Breast epithelium (tissue), 4 donors: ENCODE measurements around the gene OR10A2. TPM values are rescaled to one million over a fixed set of nuclear protein-coding genes. Genes with fewer than 3 reads are reported as not detected.
"Not testable (repeated sequence)": the region's sequence is repeated elsewhere in the genome, so short reads cannot be mapped to it uniquely, and the experiment has no call there.

ENCODE experiments used
- DNase-seq, 2 donors: peaks; one replicate each; pipeline ENCODE4 v3.0.0-alpha.2; 2019; ENCODE audit warnings: low spot score in 2 of 2
- H3K27ac ChIP-seq, 2 donors: fragments of 200-600 bp; sonication (generic) in 1 of 2; one replicate each; pipeline ENCODE4 v1.5.1; 2016 to 2019; ENCODE audit warnings: mild to moderate bottlenecking in 1 of 2
- H3K27me3 ChIP-seq, 2 donors: fragments of 200-600 bp; sonication (generic) in 1 of 2; one replicate each; pipeline versions ENCODE4 v1.5.1 to v1.6.0; 2017 to 2019; ENCODE audit warnings: control low read depth in 1 of 2, mild to moderate bottlenecking in 1 of 2
- H3K36me3 ChIP-seq: fragments of 200-600 bp; one replicate; pipeline ENCODE4 v1.5.1; 2019
- H3K4me1 ChIP-seq, 2 donors: fragments of 200-600 bp; sonication (generic); one replicate each; pipeline ENCODE4 v1.5.1; 2016 to 2019; ENCODE audit warnings: control low read depth in 1 of 2
- H3K4me3 ChIP-seq, 3 donors: fragments of 200-600 bp; sonication (generic); 1 replicate in 2 of 3; 2 replicates in 1 of 3; pipeline ENCODE4 v1.5.1; 2016 to 2019; ENCODE audit warnings: mild to moderate bottlenecking in 3 of 3, moderate library complexity in 2 of 3
- H3K9me3 ChIP-seq, 2 donors: fragments of 200-600 bp; sonication (generic) in 1 of 2; one replicate each; pipeline ENCODE4 v1.5.1; 2016 to 2019; ENCODE audit warnings: control low read depth in 1 of 2
- CTCF ChIP-seq, 3 donors: fragments of 450-650 bp; IDR thresholded peaks; one replicate each; pipeline ENCODE4 v1.5.1; 2016 to 2017; ENCODE audit warnings: antibody characterized with exemption in 3 of 3, mild to moderate bottlenecking in 3 of 3, moderate library complexity in 3 of 3
- POLR2A ChIP-seq: fragments of 450-650 bp; IDR thresholded peaks from one replicate; pipeline ENCODE4 v1.6.1; 2016; ENCODE audit warnings: antibody characterized with exemption, mild to moderate bottlenecking, moderate library complexity
- POLR2AphosphoS5 ChIP-seq, 3 donors: sonication (generic); formaldehyde crosslinking; IDR thresholded peaks; one replicate each; pipeline ENCODE4 v1.6.1; 2017; ENCODE audit warnings: antibody characterized with exemption in 3 of 3
- intact Hi-C: fragments of 100-400 bp; cut with DNase I; formaldehyde crosslinking; loops from one replicate; pipeline ENCODE4 v1.15.1; 2023; ENCODE audit warnings: low total_unique reads
- total RNA-seq, 3 donors: library from RNA; depleted of rRNA; stranded (reverse); fragments of >200 nt; gene quantifications; one replicate each; pipeline ENCODE4 v1.1.0, GENCODE V29; 2016

Gene OR10A2
- total RNA-seq, 3 donors from 2014 or later: not detected

GRCh38 chr11:6882751-6883150 is 19.9 kb downstream of the OR10A2 start:
- Histone ChIP-seq H3K27me3 (no peaks in the 10 kb centered on the region), H3K36me3 (no peaks in the 10 kb centered on the region), H3K9me3 (no peaks in the 10 kb centered on the region), H3K27ac (no peak overlapping the region), H3K4me3 (no peak overlapping the region), H3K4me1 (no peaks in the 10 kb centered on the region)
- intact Hi-C loops: no loop called here
- TF ChIP-seq POLR2AphosphoS5 (IDR thresholded peaks at IDR 0.05) (no peak), CTCF (IDR thresholded peaks at IDR 0.05) (no peak), POLR2A (no peak)
- DNase-seq: no peak

DNA sequence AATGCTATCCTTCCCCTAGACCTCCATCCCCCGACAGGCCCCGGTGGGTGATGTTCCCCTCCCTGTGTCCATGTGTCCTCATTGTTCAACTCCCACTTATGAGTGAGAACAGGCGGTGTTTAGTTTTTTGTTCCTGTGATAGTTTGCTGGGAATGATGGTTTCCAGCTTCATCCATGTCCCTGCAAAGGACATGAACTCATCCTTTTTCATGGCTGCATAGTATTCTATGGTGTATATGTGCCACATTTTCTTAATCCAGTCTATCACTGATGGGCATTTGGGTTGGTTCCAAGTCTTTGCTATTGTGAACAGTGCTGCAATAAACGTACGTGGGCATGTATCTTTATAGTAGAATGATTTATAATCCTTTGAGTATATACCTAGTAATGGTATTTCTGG is 24.9 kb downstream of the OR10A2 start:
- intact Hi-C loops, H3K9me3 ChIP-seq, H3K36me3 ChIP-seq: not testable (repeated sequence)

GRCh38 chr11:6888830-6889229 is 26.0 kb downstream of the OR10A2 start:
- H3K27ac ChIP-seq: no peak overlapping the region
- no peaks in the 10 kb centered on the region for H3K27me3 ChIP-seq

More for the DNA sequence above, 24.9 kb downstream of the OR10A2 start:
- not testable (repeated sequence) for H3K4me3 ChIP-seq, DNase-seq, H3K27me3 ChIP-seq, H3K4me1 ChIP-seq, H3K27ac ChIP-seq

DNA sequence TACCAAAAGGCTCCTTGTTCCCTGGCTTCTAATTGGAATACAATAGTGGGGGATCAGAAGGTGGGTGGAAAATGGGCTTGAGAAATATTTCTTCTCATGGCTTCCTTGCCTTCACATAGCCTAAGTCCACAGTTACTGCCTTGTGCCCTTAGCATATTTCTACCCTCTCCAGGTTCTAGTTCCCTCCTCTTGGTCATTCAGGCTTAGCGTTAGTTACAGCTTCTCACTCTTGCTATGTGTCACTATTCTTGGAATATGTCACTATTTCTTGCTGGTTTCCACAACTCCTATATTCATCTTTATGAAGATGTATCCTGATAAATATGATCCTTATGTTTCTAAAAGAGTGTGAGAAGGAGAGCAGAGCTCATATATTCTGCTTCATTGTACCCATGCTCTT is 27.0 kb downstream of the OR10A2 start:
- DNase-seq: no peak
- Histone ChIP-seq H3K36me3 (no peaks in the 10 kb centered on the region), H3K4me3 (no peak overlapping the region), H3K27ac (no peak overlapping the region), H3K4me1 (no peaks in the 10 kb centered on the region), H3K9me3 (peaks cover 0 to 5% of the 10 kb centered on the region in 2 donors), H3K27me3 (no peaks in the 10 kb centered on the region)
- intact Hi-C loops: no loop called here
- TF ChIP-seq CTCF (IDR thresholded peaks at IDR 0.05): no peak
- TF ChIP-seq POLR2AphosphoS5 (IDR thresholded peaks at IDR 0.05): no peak
- TF ChIP-seq POLR2A: no peak

More at GRCh38 chr11:6888830-6889229, 26.0 kb downstream of the OR10A2 start:
- Histone ChIP-seq H3K4me1 (no peaks in the 10 kb centered on the region), H3K4me3 (no peak overlapping the region), H3K9me3 (peaks cover 0 to 5% of the 10 kb centered on the region in 2 donors), H3K36me3 (no peaks in the 10 kb centered on the region)
- no peak for DNase-seq
- TF ChIP-seq POLR2AphosphoS5 (IDR thresholded peaks at IDR 0.05) (no peak), CTCF (IDR thresholded peaks at IDR 0.05) (no peak), POLR2A (no peak)
- intact Hi-C loops: no loop called here

DNA sequence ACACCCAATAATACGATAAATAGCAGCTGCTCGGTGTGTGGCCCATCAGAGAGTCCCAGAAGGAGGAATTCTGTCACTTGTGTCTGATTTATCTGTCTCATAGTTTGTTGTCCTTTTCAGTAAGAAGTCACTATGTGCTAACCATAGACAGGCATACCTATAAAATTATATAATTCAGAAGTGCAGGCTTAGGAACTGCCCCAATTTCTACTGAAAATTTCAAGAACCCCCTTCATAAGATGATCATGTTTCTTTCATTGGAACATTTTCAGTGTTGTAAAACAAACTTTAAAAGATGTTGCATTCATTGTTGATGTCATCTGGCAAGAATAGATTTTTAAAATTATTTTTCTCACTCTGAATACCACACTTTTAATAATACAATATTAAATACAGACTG is 29.5 kb downstream of the OR10A2 start, which contains the start of gene OR2D2:
TSS of gene OR2D2 (minus strand) at position 101 of the 400 bp plus-strand sequence. CDS start at position 101, 0 bp downstream.
- no peaks in the 10 kb centered on the region for H3K4me1 ChIP-seq
- H3K27ac ChIP-seq: no peak within 1 kb of the TSS
- no peak for TF ChIP-seq CTCF (IDR thresholded peaks at IDR 0.05)
- no peak for TF ChIP-seq POLR2AphosphoS5 (IDR thresholded peaks at IDR 0.05)
- TF ChIP-seq POLR2A: no peak
- H3K4me3 ChIP-seq: no peak within 1 kb of the TSS
- DNase-seq: no peak
- H3K27me3 ChIP-seq: no peaks in the 10 kb centered on the region
- no peaks in the 10 kb centered on the region for H3K36me3 ChIP-seq
- intact Hi-C loops: no loop called here
- H3K9me3 ChIP-seq: peaks cover 0 to 5% of the 10 kb centered on the region in 2 donors

GRCh38 chr11:6894097-6894496 is 31.2 kb downstream of the OR10A2 start:
- intact Hi-C loops: no loop called here
- H3K27me3 ChIP-seq: no peaks in the 10 kb centered on the region
- no peak overlapping the region for H3K27ac ChIP-seq
- peaks cover 0 to under 1% of the 10 kb centered on the region in 2 donors for H3K9me3 ChIP-seq
- no peak for DNase-seq
- TF ChIP-seq POLR2AphosphoS5 (IDR thresholded peaks at IDR 0.05): no peak
- no peak for TF ChIP-seq CTCF (IDR thresholded peaks at IDR 0.05)
- TF ChIP-seq POLR2A: no peak
- H3K36me3 ChIP-seq: no peaks in the 10 kb centered on the region
- no peaks in the 10 kb centered on the region for H3K4me1 ChIP-seq
- no peak overlapping the region for H3K4me3 ChIP-seq
